ENCODE measurements around the gene TNN. TPM values are rescaled to one million over a fixed set of nuclear protein-coding genes. Genes with fewer than 3 reads are reported as not detected.

Gene TNN
- total RNA-seq (2022; extraction: Qiagen RNA extraction) = not detected in 5 replicates

GRCh38 chr1:175067362-175068106 is at the start of gene TNN:
TSS of gene TNN (plus strand) at chr1:175067833. CDS start at chr1:175077419, 9,586 bp downstream.

GRCh38 chr1:175023043-175023921 is 44.4 kb upstream of the TNN start, which contains the start of gene MRPS14:
TSS of gene MRPS14 (minus strand) at chr1:175023425. CDS start at chr1:175023408, 17 bp downstream.

GRCh38 chr1:175192630-175193526 is 125.2 kb downstream of the TNN start, which contains the start of gene KIAA0040:
TSS of gene KIAA0040 (minus strand) at chr1:175192776. CDS start at chr1:175161013, 31,763 bp downstream.

Other genes starting within 250 kb of the TNN start
- gene CACYBP, start 67.9 kb upstream of the TNN start, total RNA-seq (2022; extraction: Qiagen RNA extraction) = 152 to 216 TPM (median 163 TPM) in 5 replicates
- 17.2 to 25.9 TPM (median 25.1 TPM) in 5 replicates for gene MRPS14, start 44.4 kb upstream of the TNN start, total RNA-seq (2022; extraction: Qiagen RNA extraction)
- 0.64 to 1.1 TPM (median 0.78 TPM) in 5 replicates for gene KIAA0040, start 124.9 kb downstream of the TNN start, total RNA-seq (2022; extraction: Qiagen RNA extraction)